ENCODE data around the gene CXCL10. TPM values are rescaled to one million over a fixed set of nuclear protein-coding genes. Genes with fewer than 3 reads are reported as not detected.

Gene CXCL10
- total and polyA plus RNA-seq, 9 of the 15 experiments (the other 6 are each of a cell fraction or from before 2014, with no cell fraction given): 0.06 to 0.18 (median 0.08) TPM; not detected in 6

GRCh38 chr4:76067652-76068286, 44.5 kb upstream of the CXCL10 start (continued):
- TF ChIP-seq REST (IDR thresholded peaks at IDR 0.05; ENCODE audit: borderline replicate concordance) (peak; percentile 79; the same call in 1 of the 2 replicates), REST (CRISPR knock-in tag; IDR thresholded peaks at IDR 0.05; ENCODE audit: low read depth) (no peak), SMC3 (conservative IDR thresholded peaks at IDR 0.05; ENCODE audit: insufficient read depth, low read depth, low read length) (peak; percentile 67), NCOA2 (IDR thresholded peaks at IDR 0.05; ENCODE audit: partially characterized antibody in 2 of 2) (no peak), BRCA1 (IDR thresholded peaks at IDR 0.05) (no peak), BRCA1 (CRISPR knock-in tag; IDR thresholded peaks at IDR 0.05) (no peak), PREB (CRISPR knock-in tag; IDR thresholded peaks at IDR 0.05) (no peak), PRDM10 (IDR thresholded peaks at IDR 0.05; ENCODE audit: partially characterized antibody) (no peak), CC2D1A (IDR thresholded peaks at IDR 0.05) (no peak), HDAC2 (IDR thresholded peaks at IDR 0.05) (no peak), PHF8 (IDR thresholded peaks at IDR 0.05; ENCODE audit: borderline replicate concordance, low read length) (no peak), RAD21 (CRISPR knock-in tag; conservative IDR thresholded peaks at IDR 0.05 in 1 of 2, IDR thresholded peaks at IDR 0.05 in 1 of 2) (peak; percentile 85 to 91), ARID3B (CRISPR knock-in tag; IDR thresholded peaks at IDR 0.05; ENCODE audit: borderline replicate concordance) (no peak)

All from K562 (cell line).